Prostate gland (tissue), 2 donors: ENCODE results near the gene PTPRG.

Source experiments
- POLR2A ChIP-seq: fragments of 450-650 bp; IDR thresholded peaks from one replicate; pipeline ENCODE4 v1.6.1; 2016; ENCODE audit warnings: antibody characterized with exemption, mild to moderate bottlenecking
- TF ChIP-seq, protein P1 (sequence below), 4 experiments: fragments of 200-600 bp in 2 of 4; fragments of 450-650 bp in 2 of 4; sonication (generic) in 2 of 4; IDR thresholded peaks; 1 replicate in 3 of 4; 2 replicates in 1 of 4; pipeline ENCODE4 v1.5.1; 2016 to 2019; ENCODE audit warnings: antibody characterized with exemption in 4 of 4, mild to moderate bottlenecking in 2 of 4, moderate library complexity in 2 of 4

DNA sequence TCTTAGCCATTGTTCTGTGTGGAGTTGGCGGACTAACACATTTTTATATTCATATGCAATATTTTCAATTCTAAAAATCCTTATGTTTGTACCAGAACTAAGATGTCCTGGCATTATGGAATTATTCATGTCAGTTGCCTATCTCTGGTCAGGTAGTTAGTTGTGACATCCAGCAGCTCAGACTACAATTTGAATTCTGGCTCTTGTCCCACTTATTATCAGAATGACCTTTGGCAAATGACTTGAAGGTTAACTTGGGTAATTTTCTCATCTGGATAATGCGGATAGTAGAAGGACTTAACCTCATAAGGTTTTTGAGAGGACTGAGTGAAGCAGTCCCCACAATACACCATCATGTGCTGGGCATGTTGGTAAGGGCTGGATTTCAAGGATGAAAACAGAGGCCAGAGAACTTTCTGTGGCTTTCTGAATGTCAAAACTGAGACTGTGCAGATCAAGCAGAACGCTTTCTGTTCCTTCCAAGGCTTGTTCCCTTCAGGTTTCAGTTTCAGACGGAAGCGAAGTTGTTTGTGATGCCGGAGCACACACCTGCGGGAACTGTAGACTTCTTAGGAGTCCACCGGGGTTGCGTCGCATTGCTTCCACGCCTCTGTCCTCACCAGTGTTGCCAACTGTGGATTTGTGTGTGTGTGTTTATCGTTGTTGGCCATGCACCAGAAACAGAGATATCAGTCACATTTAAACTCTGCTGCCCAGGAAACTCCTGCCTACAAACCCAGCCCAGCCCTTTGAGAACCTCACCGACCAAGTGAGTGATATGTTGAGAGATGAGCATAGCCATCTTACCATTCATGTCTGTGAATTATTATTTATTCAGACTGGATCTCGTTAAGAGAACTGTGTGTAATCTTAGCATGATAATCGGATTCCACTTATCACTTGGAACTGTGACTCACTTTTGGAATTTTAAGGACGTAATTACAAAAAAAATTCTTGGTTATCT lies 76.0 kb downstream of the PTPRG start:
- TF ChIP-seq, protein P1, sequence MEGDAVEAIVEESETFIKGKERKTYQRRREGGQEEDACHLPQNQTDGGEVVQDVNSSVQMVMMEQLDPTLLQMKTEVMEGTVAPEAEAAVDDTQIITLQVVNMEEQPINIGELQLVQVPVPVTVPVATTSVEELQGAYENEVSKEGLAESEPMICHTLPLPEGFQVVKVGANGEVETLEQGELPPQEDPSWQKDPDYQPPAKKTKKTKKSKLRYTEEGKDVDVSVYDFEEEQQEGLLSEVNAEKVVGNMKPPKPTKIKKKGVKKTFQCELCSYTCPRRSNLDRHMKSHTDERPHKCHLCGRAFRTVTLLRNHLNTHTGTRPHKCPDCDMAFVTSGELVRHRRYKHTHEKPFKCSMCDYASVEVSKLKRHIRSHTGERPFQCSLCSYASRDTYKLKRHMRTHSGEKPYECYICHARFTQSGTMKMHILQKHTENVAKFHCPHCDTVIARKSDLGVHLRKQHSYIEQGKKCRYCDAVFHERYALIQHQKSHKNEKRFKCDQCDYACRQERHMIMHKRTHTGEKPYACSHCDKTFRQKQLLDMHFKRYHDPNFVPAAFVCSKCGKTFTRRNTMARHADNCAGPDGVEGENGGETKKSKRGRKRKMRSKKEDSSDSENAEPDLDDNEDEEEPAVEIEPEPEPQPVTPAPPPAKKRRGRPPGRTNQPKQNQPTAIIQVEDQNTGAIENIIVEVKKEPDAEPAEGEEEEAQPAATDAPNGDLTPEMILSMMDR (IDR thresholded peaks at IDR 0.05): no peak
- no peak for TF ChIP-seq POLR2A
